Measurements from ENCODE around the gene GBP3.
"Not testable (repeated sequence)": the region's sequence is repeated elsewhere in the genome, so short reads cannot be mapped to it uniquely, and the experiment has no call there.

GBP3 gene

GRCh38 chr1:89041119-89041641 lies 18.5 kb upstream of the GBP3 start:
- in situ Hi-C loops (cut with MboI; ENCODE audit: low sequenced_read_pairs), result no loop called here

- in situ Hi-C loops (cut with MboI; ENCODE audit: low sequenced_read_pairs), result no loop called here
These were observed 17.6 kb upstream of the GBP3 start for GRCh38 chr1:89040315-89040626.

- in situ Hi-C loops (cut with MboI; ENCODE audit: low sequenced_read_pairs), result no loop called here
These were observed 14.5 kb upstream of the GBP3 start for GRCh38 chr1:89037186-89037585.

- in situ Hi-C loops (cut with MboI; ENCODE audit: low sequenced_read_pairs), result no loop called here
These were observed 12.4 kb upstream of the GBP3 start for GRCh38 chr1:89035080-89035479.

- in situ Hi-C loops (cut with MboI; ENCODE audit: low sequenced_read_pairs), result not testable (repeated sequence)
These were observed 11.3 kb upstream of the GBP3 start for GRCh38 chr1:89034004-89034403.

GRCh38 chr1:89029051-89029450 lies 6.4 kb upstream of the GBP3 start:
- in situ Hi-C loops (cut with MboI; ENCODE audit: low sequenced_read_pairs), result not testable (repeated sequence)

GRCh38 chr1:89025928-89026327 lies 3.3 kb upstream of the GBP3 start:
- in situ Hi-C loops (cut with MboI; ENCODE audit: low sequenced_read_pairs), result no loop called here

- in situ Hi-C loops (cut with MboI; ENCODE audit: low sequenced_read_pairs), result no loop called here
These were observed 360 bp upstream of the GBP3 start for GRCh38 chr1:89023026-89023425.

GRCh38 chr1:89018318-89018717 lies 4.3 kb downstream of the GBP3 start:
- in situ Hi-C loops (cut with MboI; ENCODE audit: low sequenced_read_pairs), result not testable (repeated sequence)

GRCh38 chr1:89008511-89008910 lies 14.2 kb downstream of the GBP3 start:
- in situ Hi-C loops (cut with MboI; ENCODE audit: low sequenced_read_pairs), result loop anchor here (10.0 kb wide), 1 partner anchor 346 kb away; no protein-coding TSS in a partner anchor

- in situ Hi-C loops (cut with MboI; ENCODE audit: low sequenced_read_pairs), result loop anchor here (10.0 kb wide), 1 partner anchor 349 kb away; no protein-coding TSS in a partner anchor
These were observed 17.1 kb downstream of the GBP3 start for GRCh38 chr1:89005286-89006151.

GRCh38 chr1:89002176-89002575 lies 20.5 kb downstream of the GBP3 start:
- in situ Hi-C loops (cut with MboI; ENCODE audit: low sequenced_read_pairs), result loop anchor here (10.0 kb wide), 1 partner anchor 353 kb away; no protein-coding TSS in a partner anchor

- in situ Hi-C loops (cut with MboI; ENCODE audit: low sequenced_read_pairs), result loop anchor here (10.0 kb wide), 1 partner anchor 353 kb away; no protein-coding TSS in a partner anchor
These were observed 21.2 kb downstream of the GBP3 start for GRCh38 chr1:89001510-89001909.

GRCh38 chr1:88998716-88999115 lies 23.9 kb downstream of the GBP3 start:
- in situ Hi-C loops (cut with MboI; ENCODE audit: low sequenced_read_pairs), result no loop called here

GRCh38 chr1:88990426-88990825 lies 32.2 kb downstream of the GBP3 start:
- in situ Hi-C loops (cut with MboI; ENCODE audit: low sequenced_read_pairs), result no loop called here

- in situ Hi-C loops (cut with MboI; ENCODE audit: low sequenced_read_pairs), result no loop called here
These were observed 37.0 kb downstream of the GBP3 start for GRCh38 chr1:88985692-88986091.

GRCh38 chr1:88985032-88985431 lies 37.6 kb downstream of the GBP3 start:
- in situ Hi-C loops (cut with MboI; ENCODE audit: low sequenced_read_pairs), result no loop called here

GRCh38 chr1:88984569-88984968 lies 38.1 kb downstream of the GBP3 start:
- in situ Hi-C loops (cut with MboI; ENCODE audit: low sequenced_read_pairs), result no loop called here

GRCh38 chr1:88983791-88984559 lies 38.7 kb downstream of the GBP3 start:
- in situ Hi-C loops (cut with MboI; ENCODE audit: low sequenced_read_pairs), result no loop called here

GRCh38 chr1:88982055-88982454 lies 40.6 kb downstream of the GBP3 start:
- in situ Hi-C loops (cut with MboI; ENCODE audit: low sequenced_read_pairs), result no loop called here

GRCh38 chr1:88981506-88981905 lies 41.2 kb downstream of the GBP3 start:
- in situ Hi-C loops (cut with MboI; ENCODE audit: low sequenced_read_pairs), result not testable (repeated sequence)

GRCh38 chr1:88980870-88981269 lies 41.8 kb downstream of the GBP3 start:
- in situ Hi-C loops (cut with MboI; ENCODE audit: low sequenced_read_pairs), result no loop called here

All from HL-60/S4 treated with retinoic acid at 250 ng/mL for 4 days and 3 days (cell line).